B cell (primary cell): ENCODE results near the gene TEX14. TPM values are rescaled to one million over a fixed set of nuclear protein-coding genes. Genes with fewer than 3 reads are reported as not detected.

Source experiments
- ATAC-seq: fragments of 200-7000 bp; cut with Tn5 transposase; one replicate; pipeline ENCODE4 v1.10.0; 2021; ENCODE audit warnings: low read depth, mild to moderate bottlenecking, moderate number of reproducible peaks, moderate library complexity
- CTCF ChIA-PET: fragments of 350-600 bp; sonication (Branson Sonifier 250); formaldehyde crosslinking; loops from one replicate; lab custom pipeline; 2021; ENCODE audit warnings: antibody characterized with exemption, inconsistent platforms; lab: Charles Lee
- POLR2A ChIA-PET: fragments of 350-600 bp; sonication (Branson Sonifier 250); formaldehyde crosslinking; loops from one replicate; lab custom pipeline; 2021; ENCODE audit warnings: antibody characterized with exemption; lab: Charles Lee
- DNase-seq: peaks from one replicate; pipeline ENCODE4 v3.0.0; 2013
- H2AFZ ChIP-seq: 2 replicates; pipeline ENCODE4 v1.6.1; 2012; ENCODE audit warnings: mild to moderate bottlenecking, low read depth, low read length; ENCODE audit not compliant: insufficient read depth, poor library complexity, severe bottlenecking
- H3K27ac ChIP-seq, 2 donors: 1 replicate in 1 of 2; 2 replicates in 1 of 2; pipeline ENCODE4 v1.5.1; 2012 to 2013; ENCODE audit warnings: low read length in 2 of 2, mild to moderate bottlenecking in 2 of 2, moderate library complexity in 1 of 2
- H3K27me3 ChIP-seq, 4 experiments: fragments of 200-600 bp in 1 of 4; sonication (generic) in 1 of 4; replicated peaks in 1 of 4; 1 replicate in 2 of 4; 2 replicates in 2 of 4; pipeline versions ENCODE4 v1.6.1 to v1.7.0; 2013 to 2016; ENCODE audit warnings: low read length in 3 of 4, mild to moderate bottlenecking in 2 of 4, mixed read lengths in 1 of 4, moderate library complexity in 1 of 4; ENCODE audit not compliant: insufficient read depth in 4 of 4, control insufficient read depth in 3 of 4; ENCODE audit errors: control extremely low read depth in 1 of 4
- H3K36me3 ChIP-seq, 2 experiments: replicated peaks in 1 of 2; 1 replicate in 1 of 2; 2 replicates in 1 of 2; pipeline versions ENCODE4 v1.6.1 to v1.7.1; 2013; ENCODE audit warnings: low read length in 1 of 2; ENCODE audit not compliant: insufficient read depth in 2 of 2, control insufficient read depth in 1 of 2; ENCODE audit errors: control extremely low read depth in 1 of 2, extremely low read depth in 1 of 2
- H3K4me1 ChIP-seq, 2 donors: fragments of 200-600 bp in 1 of 2; sonication (generic) in 1 of 2; 1 replicate in 1 of 2; 2 replicates in 1 of 2; pipeline versions ENCODE4 v1.5.1 to v1.6.1; 2013 to 2017; ENCODE audit warnings: low read length in 2 of 2; ENCODE audit not compliant: control insufficient read depth in 2 of 2, insufficient read depth in 2 of 2
- H3K4me2 ChIP-seq: replicated peaks from 2 replicates; pipeline ENCODE3; 2012; ENCODE audit warnings: mild to moderate bottlenecking, low read depth, low read length; ENCODE audit not compliant: poor library complexity, severe bottlenecking
- H3K4me3 ChIP-seq, 5 experiments: fragments of 200-600 bp in 1 of 5; sonication (generic) in 1 of 5; 1 replicate in 3 of 5; 2 replicates in 2 of 5; pipeline versions ENCODE4 v1.5.1 to v1.7.0; 2011 to 2016; ENCODE audit warnings: low read length in 4 of 5, mild to moderate bottlenecking in 4 of 5, low read depth in 2 of 5, control low read depth in 1 of 5, moderate library complexity in 1 of 5; ENCODE audit not compliant: insufficient read depth in 1 of 5; ENCODE audit errors: control extremely low read depth in 1 of 5, extremely low read depth in 1 of 5
- H3K79me2 ChIP-seq: fragments of 200-600 bp; sonication (generic); one replicate; pipeline ENCODE4 v1.6.0; 2016; ENCODE audit warnings: low read length; ENCODE audit not compliant: control insufficient read depth, insufficient read depth
- H3K9ac ChIP-seq: fragments of 200-600 bp; sonication (generic); 2 replicates; pipeline ENCODE4 v1.6.1; 2017; ENCODE audit warnings: mild to moderate bottlenecking, low read length, moderate library complexity
- H3K9me3 ChIP-seq, 3 donors: one replicate each; pipeline versions ENCODE4 v1.6.1 to v1.7.1; 2013; ENCODE audit warnings: low read length in 2 of 3; ENCODE audit not compliant: control insufficient read depth in 2 of 3, insufficient read depth in 1 of 3; ENCODE audit errors: control extremely low read depth in 1 of 3
- H4K20me1 ChIP-seq: 2 replicates; pipeline ENCODE4 v1.6.0; 2012; ENCODE audit warnings: mild to moderate bottlenecking, low read length; ENCODE audit not compliant: insufficient read depth, control insufficient read depth, poor library complexity, severe bottlenecking
- H3K27ac Mint-ChIP-seq: one replicate; pipeline ENCODE4 v1.8.0; 2021; ENCODE audit warnings: mixed read lengths
- H3K27me3 Mint-ChIP-seq: one replicate; pipeline ENCODE4 v1.8.0; 2021; ENCODE audit warnings: mixed read lengths
- H3K4me1 Mint-ChIP-seq: one replicate; pipeline ENCODE4 v1.8.0; 2021; ENCODE audit warnings: mixed read lengths
- H3K4me3 Mint-ChIP-seq: one replicate; pipeline ENCODE4 v1.8.0; 2021; ENCODE audit warnings: mixed read lengths
- H3K9me3 Mint-ChIP-seq: one replicate; pipeline ENCODE4 v1.8.0; 2022; ENCODE audit warnings: mixed read lengths; ENCODE audit not compliant: insufficient read depth
- CTCF ChIP-seq: fragments of 200-600 bp; IDR thresholded peaks from one replicate; pipeline ENCODE4 v1.8.0; 2022; ENCODE audit warnings: antibody characterized with exemption, mild to moderate bottlenecking
- EZH2 ChIP-seq: IDR thresholded peaks from 2 replicates; pipeline ENCODE4 v1.6.1; 2012; ENCODE audit warnings: borderline replicate concordance, low read depth, mild to moderate bottlenecking, moderate library complexity, low read length; ENCODE audit not compliant: insufficient read depth, poor library complexity, severe bottlenecking
- WGBS: methylation state at CpG from one replicate; pipeline ENCODE4 v1.1.5; 2013; ENCODE audit warnings: missing lambda C conversion rate; ENCODE audit not compliant: insufficient coverage; 5-methylcytosine and 5-hydroxymethylcytosine counted together
- intact Hi-C: fragments of 100-400 bp; cut with micrococcal nuclease; formaldehyde crosslinking; loops from one replicate; pipeline ENCODE4 v1.10.0; 2022
- polyA plus RNA-seq: library from polyadenylated mRNA; depleted of rRNA; stranded (reverse); fragments of >200 nt; gene quantifications from 2 replicates; pipeline ENCODE4 v1.2.3, GENCODE V29; 2012
- total RNA-seq, 2 donors: library from RNA; stranded (reverse); fragments of 120-200 nt in 1 of 2; gene quantifications; 1 replicate in 1 of 2; 2 replicates in 1 of 2; pipeline versions ENCODE4 v1.2.3 to v1.2.4, GENCODE V29; 2013 to 2022

TEX14 gene
- total and polyA plus RNA-seq, 2 donors (not counting 1 experiment from before 2014, with no cell fraction given), result 0.10 to 0.20 TPM

GRCh38 chr17:58570758-58571157 is 121.1 kb downstream of the TEX14 start:
- ATAC-seq (no peak), DNase-seq (no peak)
- Histone ChIP-seq H3K27ac (no peak overlapping the region), H3K9ac (no peak overlapping the region), H3K36me3 (no peaks in the 10 kb centered on the region), H3K79me2 (no peaks in the 10 kb centered on the region), H3K4me3 (no peak overlapping the region), H2AFZ (no peak overlapping the region), H3K4me1 (no peaks in the 10 kb centered on the region), H3K9me3 (no peaks in the 10 kb centered on the region), H3K27me3 (no peaks in the 10 kb centered on the region), H4K20me1 (no peaks in the 10 kb centered on the region), H3K4me2 (no peak overlapping the region)
- TF ChIP-seq EZH2 (no peak), CTCF (no peak)
- Mint-ChIP-seq H3K27me3 (no peaks in the 10 kb centered on the region), H3K27ac (no peak overlapping the region), H3K9me3 (no peaks in the 10 kb centered on the region), H3K4me3 (no peak overlapping the region), H3K4me1 (no peaks in the 10 kb centered on the region)
- intact Hi-C loops, result no loop called here
- WGBS, result 98% methylated on average over 4 of the region's 4 CpGs
- ChIA-PET CTCF (no interaction called here), POLR2A (no interaction called here)

GRCh38 chr17:58569196-58569595 is 122.6 kb downstream of the TEX14 start:
- intact Hi-C loops, result no loop called here
- Mint-ChIP-seq H3K27me3 (no peaks in the 10 kb centered on the region), H3K27ac (no peak overlapping the region), H3K4me1 (no peaks in the 10 kb centered on the region), H3K4me3 (no peak overlapping the region), H3K9me3 (no peaks in the 10 kb centered on the region)
- TF ChIP-seq EZH2 (no peak), CTCF (no peak)
- CTCF ChIA-PET, result interaction anchor here (0.6 kb wide), 1 partner anchor 8 kb away, joined by 3 read pairs; no protein-coding TSS in a partner anchor
- no peak overlapping the region for H3K9ac ChIP-seq
- no peaks in the 10 kb centered on the region for H3K4me1 ChIP-seq
- no peaks in the 10 kb centered on the region for H3K36me3 ChIP-seq
- no peak overlapping the region for H2AFZ ChIP-seq
- ATAC-seq, result no peak
- POLR2A ChIA-PET, result no interaction called here
- H3K27ac ChIP-seq, result no peak overlapping the region
- 100% methylated on average over 1 of the region's 1 CpG for WGBS
- no peaks in the 10 kb centered on the region for H4K20me1 ChIP-seq
- no peaks in the 10 kb centered on the region for H3K9me3 ChIP-seq
- no peak for DNase-seq
- no peak overlapping the region for H3K4me3 ChIP-seq
- H3K27me3 ChIP-seq, result no peaks in the 10 kb centered on the region
- no peak overlapping the region for H3K4me2 ChIP-seq
- H3K79me2 ChIP-seq, result no peaks in the 10 kb centered on the region
